DMS79 (cell line): Measurements from ENCODE around the gene SLC8A1.

Source experiments
- DNase-seq: peaks from one replicate; lab custom pipeline; 2025; lab: John Stamatoyannopoulos, UW

SLC8A1 gene

GRCh38 chr2:40310303-40310702, 141.6 kb downstream of the SLC8A1 start:
- DNase-seq = no peak

GRCh38 chr2:40304340-40304739, 147.6 kb downstream of the SLC8A1 start:
- no peak for DNase-seq

- no peak for DNase-seq
Observed at GRCh38 chr2:40303746-40304145, 148.1 kb downstream of the SLC8A1 start.

GRCh38 chr2:40302751-40303325, 149.1 kb downstream of the SLC8A1 start:
- no peak for DNase-seq

- no peak for DNase-seq
Observed at GRCh38 chr2:40300391-40300790, 151.5 kb downstream of the SLC8A1 start.

GRCh38 chr2:40299781-40300180, 152.1 kb downstream of the SLC8A1 start:
- no peak for DNase-seq

GRCh38 chr2:40299173-40299572, 152.7 kb downstream of the SLC8A1 start:
- DNase-seq = no peak

- DNase-seq = no peak
Observed at GRCh38 chr2:40298026-40298425, 153.9 kb downstream of the SLC8A1 start.

- no peak for DNase-seq
Observed at GRCh38 chr2:40292291-40292690, 159.6 kb downstream of the SLC8A1 start.

- no peak for DNase-seq
Observed at GRCh38 chr2:40289771-40290404, 162.0 kb downstream of the SLC8A1 start.

- DNase-seq = no peak
Observed at GRCh38 chr2:40287773-40288172, 164.1 kb downstream of the SLC8A1 start.

- DNase-seq = no peak
Observed at GRCh38 chr2:40287195-40287594, 164.7 kb downstream of the SLC8A1 start.

GRCh38 chr2:40286721-40287120, 165.2 kb downstream of the SLC8A1 start:
- no peak for DNase-seq

- DNase-seq = no peak
Observed at GRCh38 chr2:40285391-40285790, 166.5 kb downstream of the SLC8A1 start.

- DNase-seq = no peak
Observed at GRCh38 chr2:40284797-40285196, 167.1 kb downstream of the SLC8A1 start.

GRCh38 chr2:40283111-40283909, 168.6 kb downstream of the SLC8A1 start:
- DNase-seq = no peak

GRCh38 chr2:40282428-40282827, 169.5 kb downstream of the SLC8A1 start:
- no peak for DNase-seq

- no peak for DNase-seq
Observed at GRCh38 chr2:40281021-40281940, 170.6 kb downstream of the SLC8A1 start.

- DNase-seq = no peak
Observed at GRCh38 chr2:40279482-40279881, 172.4 kb downstream of the SLC8A1 start.

GRCh38 chr2:40279001-40279400, 172.9 kb downstream of the SLC8A1 start:
- DNase-seq = no peak

GRCh38 chr2:40276076-40276475, 175.8 kb downstream of the SLC8A1 start:
- no peak for DNase-seq

- no peak for DNase-seq
Observed at GRCh38 chr2:40274270-40274669, 177.6 kb downstream of the SLC8A1 start.
